Measurements from ENCODE around the gene HSPA13.

GRCh38 chr21:14382486-14382834 is 486 bp downstream of the HSPA13 start:
- TF ChIP-seq CTCF (IDR thresholded peaks at IDR 0.05) (no peak), POLR2AphosphoS5 (IDR thresholded peaks at IDR 0.05) (no peak), POLR2A (IDR thresholded peaks at IDR 0.05) (no peak), EP300 (IDR thresholded peaks at IDR 0.05) (no peak)
